H9 (cell line): ENCODE measurements around the gene PITPNM3. TPM values are rescaled to one million over a fixed set of nuclear protein-coding genes. Genes with fewer than 3 reads are reported as not detected.
A peak's percentile ranks its signal among the peaks of the same experiment; 100 is the strongest.

Experiments used
- DNase-seq: peaks from one replicate; pipeline ENCODE4 v3.0.0-alpha.2; 2017
- H2AFZ ChIP-seq: one replicate; pipeline ENCODE4 v1.6.1; 2013; ENCODE audit warnings: mild to moderate bottlenecking, low read length, control low read depth, moderate library complexity
- H2AK5ac ChIP-seq: 2 replicates; pipeline ENCODE4 v1.6.1; 2013; ENCODE audit warnings: low read length, control low read depth, mixed read lengths; ENCODE audit not compliant: insufficient read length
- H2BK120ac ChIP-seq: one replicate; pipeline ENCODE4 v1.6.1; 2013; ENCODE audit warnings: low read depth, mild to moderate bottlenecking, low read length, control low read depth, inconsistent platforms; ENCODE audit not compliant: poor library complexity, severe bottlenecking
- H2BK12ac ChIP-seq: 2 replicates; pipeline ENCODE4 v1.6.1; 2013; ENCODE audit warnings: low read length, control low read depth, mixed read lengths, low read depth; ENCODE audit not compliant: insufficient read length
- H2BK15ac ChIP-seq: 2 replicates; pipeline ENCODE4 v1.6.1; 2013; ENCODE audit warnings: low read depth, low read length, control low read depth
- H2BK20ac ChIP-seq: one replicate; pipeline ENCODE4 v1.6.1; 2013; ENCODE audit warnings: low read depth, mild to moderate bottlenecking, low read length, control low read depth, inconsistent platforms; ENCODE audit not compliant: poor library complexity, severe bottlenecking
- H2BK5ac ChIP-seq: 2 replicates; pipeline ENCODE4 v1.6.1; 2013; ENCODE audit warnings: low read length, control low read depth, mixed read lengths; ENCODE audit not compliant: insufficient read length
- H3K14ac ChIP-seq: 2 replicates; pipeline ENCODE4 v1.6.1; 2013; ENCODE audit warnings: low read length, control low read depth; ENCODE audit not compliant: insufficient read depth
- H3K18ac ChIP-seq: 2 replicates; pipeline ENCODE4 v1.6.1; 2013; ENCODE audit warnings: low read depth, mild to moderate bottlenecking, mixed read lengths, low read length, control low read depth; ENCODE audit not compliant: insufficient read length
- H3K23ac ChIP-seq: 2 replicates; pipeline ENCODE4 v1.6.1; 2013; ENCODE audit warnings: low read length, control low read depth, mixed read lengths, low read depth; ENCODE audit not compliant: insufficient read length
- H3K23me2 ChIP-seq: 2 replicates; pipeline ENCODE4 v1.6.1; 2013; ENCODE audit warnings: low read depth, mild to moderate bottlenecking, mixed read lengths, low read length, control low read depth; ENCODE audit not compliant: insufficient read length, poor library complexity, severe bottlenecking
- H3K27ac ChIP-seq: 2 replicates; pipeline ENCODE4 v1.5.1; 2013; ENCODE audit warnings: low read length, control low read depth, mixed read lengths, low read depth; ENCODE audit not compliant: insufficient read length
- H3K27me3 ChIP-seq: 2 replicates; pipeline ENCODE4 v1.6.1; 2013; ENCODE audit warnings: low read length, control low read depth, inconsistent platforms; ENCODE audit not compliant: insufficient read depth
- H3K4ac ChIP-seq: 2 replicates; pipeline ENCODE4 v1.6.1; 2013; ENCODE audit warnings: low read depth, mild to moderate bottlenecking, control low read depth, inconsistent platforms, low read length, moderate library complexity
- H3K4me1 ChIP-seq: 2 replicates; pipeline ENCODE4 v1.6.1; 2013; ENCODE audit warnings: low read length, control low read depth, inconsistent platforms; ENCODE audit not compliant: insufficient read depth
- H3K4me2 ChIP-seq: 2 replicates; pipeline ENCODE4 v1.6.1; 2013; ENCODE audit warnings: low read length, control low read depth, mixed read lengths; ENCODE audit not compliant: insufficient read length, insufficient read depth
- H3K56ac ChIP-seq: 2 replicates; pipeline ENCODE4 v1.6.1; 2013; ENCODE audit warnings: low read depth, mild to moderate bottlenecking, mixed read lengths, low read length, control low read depth; ENCODE audit not compliant: insufficient read length
- H3K79me1 ChIP-seq: 2 replicates; pipeline ENCODE4 v1.6.1; 2013; ENCODE audit warnings: low read depth, mild to moderate bottlenecking, moderate library complexity, low read length, control low read depth, inconsistent platforms; ENCODE audit not compliant: insufficient read depth, poor library complexity, severe bottlenecking
- H3K79me2 ChIP-seq: 2 replicates; pipeline ENCODE4 v1.6.1; 2013; ENCODE audit warnings: low read length, control low read depth, inconsistent platforms; ENCODE audit not compliant: insufficient read depth
- H3K9ac ChIP-seq: 2 replicates; pipeline ENCODE4 v1.6.1; 2013; ENCODE audit warnings: low read length, control low read depth, mixed read lengths; ENCODE audit not compliant: insufficient read length; ENCODE audit errors: extremely low read depth
- H3K9me3 ChIP-seq: one replicate; pipeline ENCODE4 v1.6.1; 2013; ENCODE audit warnings: low read depth, low read length, inconsistent platforms; ENCODE audit not compliant: control insufficient read depth
- H3T11ph ChIP-seq: one replicate; pipeline ENCODE4 v1.6.1; 2013; ENCODE audit warnings: mild to moderate bottlenecking, low read length, control low read depth, inconsistent platforms
- H4K20me1 ChIP-seq: one replicate; pipeline ENCODE4 v1.6.1; 2013; ENCODE audit not compliant: control insufficient read depth, insufficient read length, insufficient read depth
- H4K5ac ChIP-seq: 2 replicates; pipeline ENCODE4 v1.6.1; 2013; ENCODE audit warnings: low read depth, mild to moderate bottlenecking, mixed read lengths, low read length, control low read depth; ENCODE audit not compliant: insufficient read length
- H4K8ac ChIP-seq: replicated peaks from 2 replicates; pipeline ENCODE4 v1.6.1; 2013; ENCODE audit warnings: low read length, control low read depth, mixed read lengths, low read depth; ENCODE audit not compliant: insufficient read length
- H4K91ac ChIP-seq: 2 replicates; pipeline ENCODE4 v1.6.1; 2013; ENCODE audit warnings: low read depth, mild to moderate bottlenecking, moderate library complexity, mixed read lengths, low read length, control low read depth; ENCODE audit not compliant: insufficient read length
- H3K27ac Mint-ChIP-seq, 3 experiments: 2 replicates in 2 of 3; 3 replicates in 1 of 3; pipeline ENCODE4 v1.8.0; 2020 to 2021; ENCODE audit warnings: mixed read lengths in 3 of 3, mild to moderate bottlenecking in 1 of 3, moderate library complexity in 1 of 3
- H3K27me3 Mint-ChIP-seq: 2 replicates; pipeline ENCODE4 v1.8.0; 2021; ENCODE audit warnings: low read depth, mild to moderate bottlenecking, moderate library complexity, mixed read lengths
- H3K36me3 Mint-ChIP-seq, 3 experiments: 2 replicates in 2 of 3; 3 replicates in 1 of 3; pipeline ENCODE4 v1.8.0; 2020 to 2021; ENCODE audit warnings: low read depth in 3 of 3, mixed read lengths in 3 of 3; ENCODE audit not compliant: insufficient read depth in 1 of 3
- H3K4me1 Mint-ChIP-seq, 2 experiments: 2 replicates each; pipeline ENCODE4 v1.8.0; 2020; ENCODE audit warnings: mixed read lengths in 2 of 2
- H3K4me3 Mint-ChIP-seq, 2 experiments: 2 replicates in 1 of 2; 3 replicates in 1 of 2; pipeline ENCODE4 v1.8.0; 2020 to 2021; ENCODE audit warnings: mild to moderate bottlenecking in 2 of 2, mixed read lengths in 2 of 2, moderate library complexity in 1 of 2
- H3K9me3 Mint-ChIP-seq, 2 experiments: 2 replicates in 1 of 2; 3 replicates in 1 of 2; pipeline ENCODE4 v1.8.0; 2020; ENCODE audit warnings: mild to moderate bottlenecking in 2 of 2, mixed read lengths in 2 of 2, moderate library complexity in 1 of 2
- WGBS: extraction: QIAGEN DNeasy Blood & Tissue Kit; methylation state at CpG from one replicate; pipeline ENCODE4 v1.1.7; 2013; ENCODE audit warnings: missing lambda C conversion rate, low lambda C conversion rate, mixed read lengths; ENCODE audit not compliant: insufficient read length; ENCODE audit errors: extremely low coverage; 5-methylcytosine and 5-hydroxymethylcytosine counted together
- total RNA-seq: library from RNA; stranded (reverse); gene quantifications from 2 replicates; pipeline ENCODE4 v1.2.1, GENCODE V29; 2021
- TF ChIP-seq, protein P1 (sequence below): fragments of 200-600 bp; sonication (generic); conservative IDR thresholded peaks from 3 replicates; pipeline ENCODE4 v1.8.0; 2021; ENCODE audit warnings: antibody characterized with exemption, mild to moderate bottlenecking

The PITPNM3 gene
- total RNA-seq, 1 experiment from 2014 or later = 3.4 TPM

DNA sequence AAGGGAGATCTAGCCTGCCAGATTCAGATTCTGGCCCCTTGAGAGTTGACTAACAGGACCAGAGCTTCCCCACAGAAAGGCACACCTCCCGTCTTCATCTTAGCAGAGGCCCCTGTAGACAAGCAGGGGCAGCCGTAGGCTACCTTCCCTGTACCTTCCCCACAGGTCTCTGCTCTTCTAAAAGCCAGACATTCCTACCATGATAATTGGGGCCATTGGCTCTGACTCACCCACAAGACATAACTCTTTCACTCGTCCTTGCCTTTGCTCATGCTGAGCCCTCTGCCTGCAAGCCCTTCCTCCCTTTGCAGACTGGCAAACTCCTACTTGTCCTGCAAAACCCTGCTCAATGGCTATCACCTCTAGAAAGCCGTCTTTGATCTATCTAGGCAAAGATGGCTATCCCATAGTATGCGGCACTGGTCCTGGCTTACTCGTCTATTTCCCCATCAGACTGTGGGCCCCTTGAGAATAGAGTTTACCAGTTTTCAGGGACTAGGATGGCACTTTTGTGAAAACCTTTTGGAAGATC lies 68.3 kb downstream of the PITPNM3 start:
- Mint-ChIP-seq H3K9me3 (no peaks in the 10 kb centered on the region; a peak in 1 of 5 replicates), H3K27ac (peak overlapping the region in 1 of 3 experiments; percentile 83; a peak in 1 of 7 replicates)

More for the DNA sequence above, 68.3 kb downstream of the PITPNM3 start:
- Histone ChIP-seq H3K14ac (no peak overlapping the region), H2AK5ac (no peak overlapping the region), H3K23me2 (no peaks in the 10 kb centered on the region), H3K27me3 (no peaks in the 10 kb centered on the region), H2BK5ac (no peak overlapping the region), H3K23ac (no peak overlapping the region), H3K79me1 (no peaks in the 10 kb centered on the region), H4K8ac (no peak overlapping the region), H3K4ac (no peak overlapping the region), H3T11ph (no peak overlapping the region), H4K5ac (no peak overlapping the region), H2BK20ac (no peak overlapping the region), H2BK15ac (no peak overlapping the region), H3K4me2 (no peak overlapping the region), H2BK120ac (no peak overlapping the region), H3K9ac (no peak overlapping the region), H3K18ac (no peak overlapping the region), H4K20me1 (no peaks in the 10 kb centered on the region), H2BK12ac (no peak overlapping the region), H3K27ac (no peak overlapping the region), H3K9me3 (no peaks in the 10 kb centered on the region), H3K56ac (no peak overlapping the region), H3K4me1 (peaks cover 5% of the 10 kb centered on the region; the same call in 1 of the 2 replicates), H4K91ac (no peak overlapping the region), H3K79me2 (no peaks in the 10 kb centered on the region), H2AFZ (no peak overlapping the region)
- Mint-ChIP-seq H3K4me3 (no peak overlapping the region), H3K36me3 (peaks cover 0 to 2% (median 0%) of the 10 kb centered on the region in 3 experiments; a peak in 1 of 7 replicates), H3K27me3 (no peaks in the 10 kb centered on the region), H3K4me1 (peaks cover 45 to 58% of the 10 kb centered on the region in 2 experiments)
- no peak for DNase-seq
- TF ChIP-seq, protein P1, sequence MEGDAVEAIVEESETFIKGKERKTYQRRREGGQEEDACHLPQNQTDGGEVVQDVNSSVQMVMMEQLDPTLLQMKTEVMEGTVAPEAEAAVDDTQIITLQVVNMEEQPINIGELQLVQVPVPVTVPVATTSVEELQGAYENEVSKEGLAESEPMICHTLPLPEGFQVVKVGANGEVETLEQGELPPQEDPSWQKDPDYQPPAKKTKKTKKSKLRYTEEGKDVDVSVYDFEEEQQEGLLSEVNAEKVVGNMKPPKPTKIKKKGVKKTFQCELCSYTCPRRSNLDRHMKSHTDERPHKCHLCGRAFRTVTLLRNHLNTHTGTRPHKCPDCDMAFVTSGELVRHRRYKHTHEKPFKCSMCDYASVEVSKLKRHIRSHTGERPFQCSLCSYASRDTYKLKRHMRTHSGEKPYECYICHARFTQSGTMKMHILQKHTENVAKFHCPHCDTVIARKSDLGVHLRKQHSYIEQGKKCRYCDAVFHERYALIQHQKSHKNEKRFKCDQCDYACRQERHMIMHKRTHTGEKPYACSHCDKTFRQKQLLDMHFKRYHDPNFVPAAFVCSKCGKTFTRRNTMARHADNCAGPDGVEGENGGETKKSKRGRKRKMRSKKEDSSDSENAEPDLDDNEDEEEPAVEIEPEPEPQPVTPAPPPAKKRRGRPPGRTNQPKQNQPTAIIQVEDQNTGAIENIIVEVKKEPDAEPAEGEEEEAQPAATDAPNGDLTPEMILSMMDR = no peak
- WGBS = no CpG with 5 or more reads among the region's 6 CpGs
